ENCODE data around the gene MAGEB1.

Gene MAGEB1

GRCh38 chrX:30246769-30247489 is at the start of gene MAGEB1:
Gene MAGEB1 (plus strand): TSS chrX:30247146. CDS start chrX:30250494, 3,348 bp downstream.
- DNase-seq: no peak

GRCh38 chrX:30212172-30212571 is 34.8 kb upstream of the MAGEB1 start:
- no peak for DNase-seq

GRCh38 chrX:30215357-30215843 is 31.5 kb upstream of the MAGEB1 start, which contains the start of gene MAGEB2:
Gene MAGEB2 (plus strand): TSS chrX:30215563. CDS start chrX:30218581, 3,018 bp downstream.
- no peak for DNase-seq

- no peak for DNase-seq
These were observed 29.5 kb upstream of the MAGEB1 start for GRCh38 chrX:30217465-30217864.

GRCh38 chrX:30219372-30219771 is 27.6 kb upstream of the MAGEB1 start:
- DNase-seq: no peak

- no peak for DNase-seq
These were observed 26.3 kb upstream of the MAGEB1 start for GRCh38 chrX:30220661-30221060.

GRCh38 chrX:30224536-30224935 is 22.4 kb upstream of the MAGEB1 start:
- no peak for DNase-seq

- DNase-seq: no peak
These were observed 18.4 kb upstream of the MAGEB1 start for GRCh38 chrX:30228526-30228925.

- no peak for DNase-seq
These were observed 16.6 kb upstream of the MAGEB1 start, which contains the start of gene MAGEB3 for GRCh38 chrX:30230395-30230794. Gene MAGEB3 (plus strand): TSS chrX:30230657. CDS start chrX:30235925, 5,268 bp downstream.

- no peak for DNase-seq
These were observed 5.1 kb upstream of the MAGEB1 start, which contains the start of gene MAGEB4 for GRCh38 chrX:30241724-30242415. Gene MAGEB4 (plus strand): TSS chrX:30242000. CDS start chrX:30242136, 136 bp downstream.

- DNase-seq: no peak
These were observed 1.9 kb downstream of the MAGEB1 start for GRCh38 chrX:30248854-30249253.

- DNase-seq: no peak
These were observed 6.3 kb downstream of the MAGEB1 start for GRCh38 chrX:30253257-30253656.

- DNase-seq: no peak
These were observed 13.0 kb downstream of the MAGEB1 start for GRCh38 chrX:30259927-30260326.

- no peak for DNase-seq
These were observed 14.1 kb downstream of the MAGEB1 start for GRCh38 chrX:30261012-30261411.

- DNase-seq: no peak
These were observed 15.8 kb downstream of the MAGEB1 start for GRCh38 chrX:30262763-30263162.

- DNase-seq: no peak
These were observed 23.7 kb downstream of the MAGEB1 start for GRCh38 chrX:30270639-30271038.

GRCh38 chrX:30275498-30275897 is 28.6 kb downstream of the MAGEB1 start:
- no peak for DNase-seq

- DNase-seq: no peak
These were observed 31.4 kb downstream of the MAGEB1 start for GRCh38 chrX:30278365-30278764.

GRCh38 chrX:30280428-30280827 is 33.5 kb downstream of the MAGEB1 start:
- no peak for DNase-seq

- no peak for DNase-seq
These were observed 35.6 kb downstream of the MAGEB1 start for GRCh38 chrX:30282527-30282926.

- DNase-seq: no peak
These were observed 36.7 kb downstream of the MAGEB1 start for GRCh38 chrX:30283456-30284200.

- DNase-seq: no peak
These were observed 49.7 kb downstream of the MAGEB1 start for GRCh38 chrX:30296408-30297254.
